HG02588 (cell line): ENCODE results near the gene HSH2D.
A peak's percentile ranks its signal among the peaks of the same experiment; 100 is the strongest.
"Not testable (repeated sequence)": the region's sequence is repeated elsewhere in the genome, so short reads cannot be mapped to it uniquely, and the experiment has no call there.

Experiments
- ATAC-seq: cut with Tn5 transposase; IDR thresholded peaks from one replicate; pipeline ENCODE4 v1.9.1; 2021; ENCODE audit warnings: mild to moderate bottlenecking, moderate library complexity; ENCODE audit not compliant: unreplicated experiment

The HSH2D gene

GRCh38 chr19:16143399-16144215, at the start of gene HSH2D:
HSH2D (plus strand) TSS chr19:16143685; CDS start chr19:16148751, 5,066 bp downstream.
- peak; percentile 51 for ATAC-seq

GRCh38 chr19:16094360-16095070, 49.0 kb upstream of the HSH2D start:
- ATAC-seq: no peak

DNA sequence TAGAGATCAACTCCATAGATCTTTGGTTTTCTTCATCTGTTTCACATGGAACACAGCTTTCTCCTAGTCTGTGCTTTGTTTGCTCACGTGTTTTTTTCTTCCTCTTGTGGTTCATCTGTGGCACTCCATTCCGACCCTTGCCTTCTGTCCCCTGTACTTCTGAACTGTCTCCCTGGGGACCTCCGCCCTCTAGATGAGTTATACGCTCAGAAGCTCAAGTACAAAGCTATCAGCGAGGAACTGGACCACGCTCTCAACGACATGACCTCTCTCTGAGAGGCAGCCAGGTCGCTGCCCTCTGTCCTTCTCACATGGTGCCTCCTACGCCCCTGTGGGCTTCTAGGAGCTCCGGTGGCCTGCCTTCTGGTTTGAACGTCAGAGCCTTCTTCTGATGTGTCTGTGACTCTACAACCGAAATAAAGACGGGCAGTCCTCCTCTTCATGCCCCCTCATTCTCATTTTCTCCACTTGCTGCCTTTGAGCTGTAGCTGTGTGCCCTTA, 48.4 kb upstream of the HSH2D start:
- ATAC-seq: no peak

- ATAC-seq: no peak
These were observed 47.1 kb upstream of the HSH2D start for GRCh38 chr19:16096280-16096855.

- ATAC-seq: no peak
These were observed 45.1 kb upstream of the HSH2D start for GRCh38 chr19:16098416-16098768.

- no peak for ATAC-seq
These were observed 44.7 kb upstream of the HSH2D start for GRCh38 chr19:16098821-16099220.

DNA sequence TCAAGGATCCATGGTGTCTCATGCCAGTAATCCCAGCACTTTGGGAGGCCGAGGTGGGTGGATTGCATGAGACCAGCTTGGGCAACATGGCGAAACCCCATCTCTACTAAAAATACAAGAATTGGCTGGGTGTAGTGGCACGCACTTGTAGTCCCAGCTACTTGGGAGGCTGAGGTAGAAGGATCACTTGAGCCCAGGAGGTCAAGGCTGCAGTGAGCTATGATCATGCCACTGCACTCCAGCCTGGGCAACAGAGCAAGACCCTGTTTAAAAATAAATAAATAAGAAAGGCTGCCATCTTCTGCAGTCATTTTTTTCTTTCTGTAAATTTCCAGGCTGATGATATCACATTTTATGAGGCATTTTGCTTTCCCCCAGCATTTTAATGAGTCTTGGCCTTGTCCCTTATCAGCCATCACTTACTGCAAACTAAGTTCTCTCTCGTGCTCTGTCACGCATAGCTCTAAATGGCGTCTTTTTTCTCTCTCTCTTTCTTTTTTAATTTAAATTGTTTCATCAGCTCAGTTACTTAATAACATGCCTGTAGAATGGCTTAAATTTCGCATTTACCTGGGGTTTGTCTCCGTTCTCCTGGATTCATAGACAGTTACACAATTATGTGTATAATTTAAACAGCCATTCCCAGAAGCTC, 44.0 kb upstream of the HSH2D start:
- ATAC-seq: not testable (repeated sequence)

DNA sequence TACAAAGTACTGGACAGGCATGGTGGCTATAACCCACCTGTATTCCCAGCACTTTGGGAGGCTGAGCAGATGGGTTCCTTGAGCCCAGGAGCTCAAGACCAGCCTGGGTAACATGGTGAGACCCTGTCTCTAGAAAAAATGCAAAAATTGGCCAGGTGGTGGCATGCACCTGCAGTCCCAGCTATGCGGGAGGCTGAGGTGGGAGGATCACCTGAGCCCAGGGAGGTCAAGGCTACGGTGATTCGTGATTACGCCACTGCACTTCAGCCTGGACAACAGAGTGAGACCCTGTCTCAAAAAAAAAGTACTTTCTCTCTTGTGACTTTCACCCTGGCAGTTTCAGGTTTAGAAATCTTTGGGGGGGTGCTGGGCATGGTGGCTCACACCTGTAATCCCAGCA, 43.0 kb upstream of the HSH2D start:
- ATAC-seq: no peak

DNA sequence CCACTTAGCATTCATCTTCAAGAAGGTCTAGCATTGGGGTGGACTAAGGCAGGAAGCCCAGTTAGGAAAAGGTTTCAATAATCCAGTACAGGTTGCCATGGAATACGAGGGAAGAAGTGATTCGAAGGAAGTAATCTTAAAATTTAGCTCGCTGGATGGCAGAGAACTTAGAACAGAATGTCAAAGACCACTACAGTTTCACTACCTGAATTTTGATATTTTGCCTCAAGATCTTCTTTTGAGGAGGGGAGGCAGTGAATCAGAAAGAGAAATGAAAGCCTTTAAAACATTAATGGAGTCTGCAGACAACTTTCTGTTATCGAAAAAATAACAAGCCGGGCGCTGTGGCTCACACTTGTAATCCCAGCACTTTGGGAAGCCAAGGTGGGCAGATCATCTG, 38.8 kb upstream of the HSH2D start:
- no peak for ATAC-seq

DNA sequence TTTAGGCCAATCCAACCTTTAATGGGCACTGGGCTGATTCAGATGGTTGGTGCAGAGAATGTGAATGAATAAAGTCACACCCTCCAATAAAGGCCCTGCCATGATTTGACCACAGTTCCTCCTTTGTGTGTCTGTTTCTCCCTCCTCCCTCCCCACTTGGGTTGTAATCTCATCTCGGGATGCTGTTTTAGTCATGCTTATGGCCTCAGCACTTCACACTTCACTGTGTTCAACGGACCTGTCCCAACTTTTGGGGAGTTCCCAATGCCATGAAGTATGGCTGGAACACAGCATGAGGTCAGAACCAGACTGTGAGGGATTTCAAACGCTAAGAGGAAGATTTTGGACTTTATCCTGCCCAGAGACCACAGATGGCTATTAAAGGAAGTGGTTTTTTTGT, 37.4 kb upstream of the HSH2D start:
- no peak for ATAC-seq

- peak; percentile 86 for ATAC-seq
These were observed 32.2 kb upstream of the HSH2D start, which contains the start of gene RAB8A for GRCh38 chr19:16111160-16111908. RAB8A (plus strand) TSS chr19:16111889; CDS start chr19:16111902, 13 bp downstream.

GRCh38 chr19:16111909-16112752, 31.4 kb upstream of the HSH2D start:
- ATAC-seq: peak; percentile 1

- no peak for ATAC-seq
These were observed 30.7 kb upstream of the HSH2D start for GRCh38 chr19:16112778-16113177.

DNA sequence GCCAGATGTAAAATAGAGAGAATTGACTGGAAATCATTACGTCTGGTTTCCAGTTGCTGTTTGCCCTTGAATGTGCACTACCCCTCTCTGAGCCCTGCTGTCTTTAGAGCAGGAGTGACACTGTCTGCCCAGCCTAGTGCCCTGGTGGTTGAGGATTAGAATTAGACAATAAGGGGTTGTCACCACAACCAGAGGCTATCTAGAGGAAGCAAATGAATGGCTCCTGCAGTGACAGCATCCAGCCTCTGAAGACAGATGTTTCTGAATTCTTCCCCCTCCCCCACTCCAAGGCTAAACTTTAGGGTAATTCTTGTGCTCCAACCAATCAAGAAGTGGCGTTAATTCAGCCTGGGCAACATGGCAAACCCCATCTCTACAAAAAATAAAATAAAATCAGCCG, 29.8 kb upstream of the HSH2D start:
- no peak for ATAC-seq

- no peak for ATAC-seq
These were observed 28.0 kb upstream of the HSH2D start for GRCh38 chr19:16115301-16116039.

GRCh38 chr19:16116067-16116466, 27.4 kb upstream of the HSH2D start:
- no peak for ATAC-seq

DNA sequence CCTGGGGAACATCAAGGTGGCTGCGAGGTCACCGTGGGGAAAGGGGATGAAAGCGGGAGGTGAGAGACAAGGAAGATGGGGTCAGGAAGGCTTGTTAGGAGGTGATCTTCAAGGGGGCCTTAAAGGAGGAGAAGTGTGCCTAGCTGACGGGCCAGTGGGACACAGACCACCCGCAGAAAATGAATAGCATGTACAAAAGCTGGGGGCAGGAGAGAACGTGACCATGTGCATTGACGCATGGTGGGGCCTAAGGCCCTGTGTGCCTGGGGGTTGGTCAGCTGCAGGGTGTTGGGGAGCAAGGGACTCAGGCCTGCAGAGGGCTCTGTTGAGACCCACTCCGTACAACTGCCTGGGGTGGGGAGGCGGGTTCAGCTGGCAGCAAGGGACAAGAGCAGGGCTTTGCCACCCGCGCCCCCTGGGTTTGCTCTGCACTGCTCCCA, 25.9 kb upstream of the HSH2D start:
- ATAC-seq: no peak

- peak; percentile 74 for ATAC-seq
These were observed 24.9 kb upstream of the HSH2D start for GRCh38 chr19:16118489-16119033.
